OCI-LY7 (cell line): ENCODE measurements around the gene KIAA1549. TPM values are rescaled to one million over a fixed set of nuclear protein-coding genes. Genes with fewer than 3 reads are reported as not detected.

Experiments
- BruUV-seq: library from RNA; stranded (reverse); fragments of 400-500 nt; replicated peaks from 2 replicates; lab custom pipeline; 2021; lab: Mats Ljungman, UMichigan
- CTCF ChIA-PET: fragments of 300-600 bp; sonication (Branson Sonifier 250); formaldehyde crosslinking; loops from one replicate; lab custom pipeline; 2022; ENCODE audit warnings: antibody characterized with exemption; ENCODE audit not compliant: unreplicated experiment; lab: Charles Lee
- POLR2A ChIA-PET: fragments of 300-600 bp; sonication (Branson Sonifier 250); formaldehyde crosslinking; loops from one replicate; lab custom pipeline; 2022; ENCODE audit warnings: antibody characterized with exemption; lab: Charles Lee
- DNase-seq: peaks from one replicate; pipeline ENCODE4 v3.0.0-alpha.2; 2015; ENCODE audit warnings: low spot score
- H2AFZ ChIP-seq: fragments of 200-600 bp; sonication (generic), shearing (Covaris generic); 2 replicates; pipeline ENCODE4 v1.6.1; 2014; ENCODE audit warnings: mild to moderate bottlenecking, antibody characterized with exemption, low read length, moderate library complexity
- H3K27ac ChIP-seq: fragments of 200-600 bp; sonication (generic); 2 replicates; pipeline ENCODE4 v1.5.1; 2014; ENCODE audit warnings: mixed run types, low read depth, mild to moderate bottlenecking, moderate library complexity, low read length, inconsistent platforms; ENCODE audit not compliant: poor library complexity, severe bottlenecking
- H3K36me3 ChIP-seq: fragments of 200-600 bp; sonication (generic); 2 replicates; pipeline ENCODE4 v1.6.1; 2014; ENCODE audit warnings: mild to moderate bottlenecking, antibody characterized with exemption, low read length, moderate library complexity, mixed read lengths; ENCODE audit not compliant: insufficient read depth
- H3K4me1 ChIP-seq: fragments of 200-600 bp; sonication (generic); 2 replicates; pipeline ENCODE4 v1.5.1; 2014; ENCODE audit warnings: mild to moderate bottlenecking, low read length; ENCODE audit not compliant: insufficient read depth, poor library complexity, severe bottlenecking
- H3K4me2 ChIP-seq: fragments of 200-600 bp; sonication (generic); 2 replicates; pipeline ENCODE4 v1.6.1; 2014; ENCODE audit warnings: mild to moderate bottlenecking, low read length
- H3K4me3 ChIP-seq: fragments of 200-600 bp; sonication (generic); 2 replicates; pipeline ENCODE4 v1.5.1; 2014; ENCODE audit warnings: mild to moderate bottlenecking, low read depth, low read length; ENCODE audit not compliant: poor library complexity, severe bottlenecking
- H3K79me2 ChIP-seq: fragments of 200-600 bp; sonication (generic); 2 replicates; pipeline ENCODE4 v1.6.1; 2016; ENCODE audit warnings: low read depth, mild to moderate bottlenecking, low read length, moderate library complexity, mixed read lengths; ENCODE audit not compliant: insufficient read depth
- H3K9me2 ChIP-seq: fragments of 200-600 bp; sonication (generic); 2 replicates; pipeline ENCODE4 v1.6.1; 2016; ENCODE audit warnings: mild to moderate bottlenecking, low read length, mixed read lengths; ENCODE audit not compliant: insufficient read depth
- H3K9me3 ChIP-seq: fragments of 200-600 bp; sonication (generic); 2 replicates; pipeline ENCODE4 v1.6.1; 2014; ENCODE audit warnings: mild to moderate bottlenecking, mixed run types, low read length, mixed read lengths
- H4K20me1 ChIP-seq: fragments of 200-600 bp; sonication (generic); 2 replicates; pipeline ENCODE4 v1.6.1; 2014; ENCODE audit warnings: mild to moderate bottlenecking, antibody characterized with exemption, low read length, moderate library complexity, mixed read lengths; ENCODE audit not compliant: insufficient read depth
- EZH2phosphoT487 ChIP-seq: fragments of 200-600 bp; sonication (generic); IDR thresholded peaks from 2 replicates; pipeline ENCODE4 v1.6.1; 2018; ENCODE audit warnings: low read depth, borderline replicate concordance, mild to moderate bottlenecking, mixed run types, antibody characterized with exemption, low read length, moderate library complexity, mixed read lengths
- intact Hi-C: fragments of 100-400 bp; cut with micrococcal nuclease; formaldehyde crosslinking; loops from one replicate; pipeline ENCODE4 v1.10.0; 2022; ENCODE audit not compliant: unreplicated experiment
- total RNA-seq, 2 experiments: library from RNA; depleted of rRNA in 1 of 2; stranded (reverse); fragments of >200 nt in 1 of 2; shearing (Covaris generic) in 1 of 2; gene quantifications; 2 replicates each; pipeline ENCODE4 v1.2.3, GENCODE V29; 2014 to 2022
- TF ChIP-seq, protein P1 (sequence below): fragments of 200-600 bp; sonication (generic); conservative IDR thresholded peaks from 2 replicates; pipeline ENCODE4 v1.5.1; 2014; ENCODE audit warnings: mild to moderate bottlenecking, antibody characterized with exemption, low read length, moderate library complexity, mixed read lengths

Gene KIAA1549
- total RNA-seq, 2 experiments from 2014 or later = 0.03 to 3.0 TPM

DNA sequence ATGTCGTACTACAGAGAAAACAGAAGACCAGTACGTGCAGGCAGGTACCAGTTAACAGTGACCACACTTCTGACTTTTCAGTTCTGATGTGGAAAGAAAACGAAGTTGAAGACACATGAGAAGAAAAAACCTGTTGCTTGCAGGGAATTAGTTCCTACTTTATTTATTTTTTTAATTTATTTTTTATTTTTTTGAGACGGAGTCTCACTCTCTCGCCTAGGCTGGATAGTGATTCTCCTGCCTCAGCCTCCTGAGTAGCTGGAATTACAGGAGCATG is 109.4 kb downstream of the KIAA1549 start:
- H3K4me3 ChIP-seq = no peak overlapping the region
- H3K9me2 ChIP-seq = no peaks in the 10 kb centered on the region
- H2AFZ ChIP-seq = no peak overlapping the region
- intact Hi-C loops = no loop called here
- TF ChIP-seq, protein P1, sequence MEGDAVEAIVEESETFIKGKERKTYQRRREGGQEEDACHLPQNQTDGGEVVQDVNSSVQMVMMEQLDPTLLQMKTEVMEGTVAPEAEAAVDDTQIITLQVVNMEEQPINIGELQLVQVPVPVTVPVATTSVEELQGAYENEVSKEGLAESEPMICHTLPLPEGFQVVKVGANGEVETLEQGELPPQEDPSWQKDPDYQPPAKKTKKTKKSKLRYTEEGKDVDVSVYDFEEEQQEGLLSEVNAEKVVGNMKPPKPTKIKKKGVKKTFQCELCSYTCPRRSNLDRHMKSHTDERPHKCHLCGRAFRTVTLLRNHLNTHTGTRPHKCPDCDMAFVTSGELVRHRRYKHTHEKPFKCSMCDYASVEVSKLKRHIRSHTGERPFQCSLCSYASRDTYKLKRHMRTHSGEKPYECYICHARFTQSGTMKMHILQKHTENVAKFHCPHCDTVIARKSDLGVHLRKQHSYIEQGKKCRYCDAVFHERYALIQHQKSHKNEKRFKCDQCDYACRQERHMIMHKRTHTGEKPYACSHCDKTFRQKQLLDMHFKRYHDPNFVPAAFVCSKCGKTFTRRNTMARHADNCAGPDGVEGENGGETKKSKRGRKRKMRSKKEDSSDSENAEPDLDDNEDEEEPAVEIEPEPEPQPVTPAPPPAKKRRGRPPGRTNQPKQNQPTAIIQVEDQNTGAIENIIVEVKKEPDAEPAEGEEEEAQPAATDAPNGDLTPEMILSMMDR = no peak
- TF ChIP-seq EZH2phosphoT487 = no peak
- ChIA-PET POLR2A (no interaction called here), CTCF (no interaction called here)
- no peaks in the 10 kb centered on the region for H3K4me1 ChIP-seq
- BruUV-seq = no TSS peak
- no peaks in the 10 kb centered on the region for H3K79me2 ChIP-seq
- H4K20me1 ChIP-seq = no peaks in the 10 kb centered on the region
- no peak overlapping the region for H3K27ac ChIP-seq
- DNase-seq = no peak
- no peak overlapping the region for H3K4me2 ChIP-seq
- H3K36me3 ChIP-seq = no peaks in the 10 kb centered on the region
- no peaks in the 10 kb centered on the region for H3K9me3 ChIP-seq

DNA sequence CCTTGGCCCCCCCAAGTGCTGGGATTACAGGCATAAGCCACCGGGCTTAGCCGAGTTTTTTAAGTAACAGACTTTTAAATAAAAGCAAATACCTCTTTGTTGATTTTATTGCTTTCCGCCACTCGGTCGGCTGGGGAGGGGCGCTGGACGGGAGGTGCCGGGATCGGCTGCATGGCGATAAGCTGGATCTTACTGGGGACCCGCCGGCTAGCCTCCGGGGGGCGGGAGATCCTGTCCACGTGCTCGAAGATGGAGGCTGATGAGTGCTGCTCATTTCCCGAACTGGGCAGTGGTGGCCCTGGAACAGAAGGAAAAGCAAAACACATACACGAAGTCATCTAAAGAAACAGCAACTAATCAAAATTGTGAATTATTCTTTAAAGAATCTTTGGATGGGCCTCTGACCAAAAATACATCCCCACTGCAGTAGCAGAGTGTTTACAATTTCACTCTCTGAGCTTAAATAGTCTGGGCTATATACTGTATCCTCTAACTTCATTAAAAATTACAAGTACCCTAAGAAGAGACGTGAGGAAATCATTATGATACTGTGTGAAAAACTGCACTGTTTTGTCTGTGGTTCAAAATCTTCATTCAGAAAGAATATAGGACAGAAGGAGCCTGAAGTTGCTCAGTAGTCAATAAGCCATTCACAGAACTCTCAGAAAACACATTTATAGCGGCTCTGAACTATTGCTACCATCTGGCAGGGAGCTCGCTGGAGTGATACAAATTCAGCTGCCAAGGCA is 110.0 kb downstream of the KIAA1549 start:
- Histone ChIP-seq H3K79me2 (no peaks in the 10 kb centered on the region), H3K4me3 (no peak overlapping the region), H2AFZ (no peak overlapping the region), H3K4me2 (no peak overlapping the region), H3K27ac (no peak overlapping the region), H4K20me1 (no peaks in the 10 kb centered on the region), H3K4me1 (no peaks in the 10 kb centered on the region), H3K9me2 (no peaks in the 10 kb centered on the region), H3K36me3 (no peaks in the 10 kb centered on the region), H3K9me3 (no peaks in the 10 kb centered on the region)
- intact Hi-C loops = no loop called here
- POLR2A ChIA-PET = interaction anchor here (1.1 kb wide), 1 partner anchor 21 kb away, joined by 3 read pairs; no protein-coding TSS in a partner anchor
- TF ChIP-seq, protein P1 = no peak
- no peak for TF ChIP-seq EZH2phosphoT487
- CTCF ChIA-PET = no interaction called here
- no TSS peak for BruUV-seq
- DNase-seq = no peak

DNA sequence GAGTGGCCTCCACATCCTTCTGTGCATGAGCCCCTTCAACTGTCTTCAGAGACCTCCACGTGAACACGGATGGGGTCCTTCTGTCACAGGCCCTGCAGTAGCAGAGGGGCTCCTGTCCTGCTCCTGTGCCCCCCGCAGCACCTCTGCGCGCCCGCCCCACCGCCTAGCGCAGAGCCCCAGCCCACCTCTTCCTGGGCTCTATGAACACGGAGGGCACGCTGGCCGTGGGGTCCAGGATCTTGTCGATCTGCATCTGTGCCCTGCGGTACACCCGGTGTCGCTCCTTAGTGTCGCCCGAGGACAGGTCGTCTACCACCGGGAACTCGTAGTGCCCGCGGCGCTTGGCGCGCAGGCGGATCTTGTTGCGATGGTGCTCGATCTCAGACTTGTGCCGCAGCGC is 111.8 kb downstream of the KIAA1549 start:
- DNase-seq = no peak
- no peaks in the 10 kb centered on the region for H4K20me1 ChIP-seq
- H3K9me3 ChIP-seq = no peaks in the 10 kb centered on the region
- H3K27ac ChIP-seq = no peak overlapping the region
- H3K4me1 ChIP-seq = no peaks in the 10 kb centered on the region
- H2AFZ ChIP-seq = no peak overlapping the region
- H3K36me3 ChIP-seq = no peaks in the 10 kb centered on the region
- H3K4me2 ChIP-seq = no peak overlapping the region
- CTCF ChIA-PET = no interaction called here
- no TSS peak for BruUV-seq
- no peaks in the 10 kb centered on the region for H3K79me2 ChIP-seq
- POLR2A ChIA-PET = no interaction called here
- no peaks in the 10 kb centered on the region for H3K9me2 ChIP-seq
- intact Hi-C loops = loop anchor here (5.0 kb wide), 1 partner anchor 132 kb away; no protein-coding TSS in a partner anchor
- no peak for TF ChIP-seq EZH2phosphoT487
- TF ChIP-seq, protein P1 = no peak
- no peak overlapping the region for H3K4me3 ChIP-seq
